GM21390 (cell line): ENCODE data around the gene DNAJC10.
A peak's percentile ranks its signal among the peaks of the same experiment; 100 is the strongest.

Experiments used
- ATAC-seq: cut with Tn5 transposase; IDR thresholded peaks from one replicate; pipeline ENCODE4 v1.9.1; 2021; ENCODE audit not compliant: unreplicated experiment

The DNAJC10 gene

GRCh38 chr2:182784058-182784706 is 68.1 kb downstream of the DNAJC10 start:
- peak; percentile 15 for ATAC-seq

GRCh38 chr2:182784777-182785176 is 68.7 kb downstream of the DNAJC10 start:
- peak; percentile 57 for ATAC-seq

GRCh38 chr2:182792441-182792840 is 76.4 kb downstream of the DNAJC10 start:
- ATAC-seq, result no peak

- no peak for ATAC-seq
These were observed 82.7 kb downstream of the DNAJC10 start for GRCh38 chr2:182798736-182799135.

- no peak for ATAC-seq
These were observed 88.1 kb downstream of the DNAJC10 start for GRCh38 chr2:182804128-182804527.

- no peak for ATAC-seq
These were observed 91.3 kb downstream of the DNAJC10 start for GRCh38 chr2:182807319-182807718.

GRCh38 chr2:182810087-182810486 is 94.0 kb downstream of the DNAJC10 start:
- ATAC-seq, result no peak

- ATAC-seq, result no peak
These were observed 98.3 kb downstream of the DNAJC10 start for GRCh38 chr2:182814380-182814779.

GRCh38 chr2:182814804-182815203 is 98.7 kb downstream of the DNAJC10 start:
- no peak for ATAC-seq

- ATAC-seq, result no peak
These were observed 100.8 kb downstream of the DNAJC10 start for GRCh38 chr2:182816866-182817265.

GRCh38 chr2:182817558-182817957 is 101.5 kb downstream of the DNAJC10 start:
- ATAC-seq, result no peak

GRCh38 chr2:182818501-182818900 is 102.4 kb downstream of the DNAJC10 start:
- no peak for ATAC-seq

GRCh38 chr2:182818925-182819324 is 102.9 kb downstream of the DNAJC10 start:
- ATAC-seq, result no peak

GRCh38 chr2:182819412-182819811 is 103.4 kb downstream of the DNAJC10 start:
- no peak for ATAC-seq

- ATAC-seq, result no peak
These were observed 105.1 kb downstream of the DNAJC10 start for GRCh38 chr2:182821182-182821581.

- ATAC-seq, result no peak
These were observed 106.7 kb downstream of the DNAJC10 start for GRCh38 chr2:182822733-182823132.

- no peak for ATAC-seq
These were observed 108.2 kb downstream of the DNAJC10 start for GRCh38 chr2:182824056-182824766.

- ATAC-seq, result no peak
These were observed 108.7 kb downstream of the DNAJC10 start for GRCh38 chr2:182824767-182825158.

GRCh38 chr2:182826064-182826463 is 110.0 kb downstream of the DNAJC10 start:
- ATAC-seq, result no peak

- no peak for ATAC-seq
These were observed 110.4 kb downstream of the DNAJC10 start for GRCh38 chr2:182826496-182826895.

GRCh38 chr2:182827182-182827879 is 111.3 kb downstream of the DNAJC10 start:
- no peak for ATAC-seq

- no peak for ATAC-seq
These were observed 115.0 kb downstream of the DNAJC10 start for GRCh38 chr2:182831101-182831500.
